ENCODE measurements around the gene TBXAS1. TPM values are rescaled to one million over a fixed set of nuclear protein-coding genes. Genes with fewer than 3 reads are reported as not detected.

Gene TBXAS1
- total RNA-seq: 1 to 10 TPM; 4.8 to 5.3 TPM

DNA sequence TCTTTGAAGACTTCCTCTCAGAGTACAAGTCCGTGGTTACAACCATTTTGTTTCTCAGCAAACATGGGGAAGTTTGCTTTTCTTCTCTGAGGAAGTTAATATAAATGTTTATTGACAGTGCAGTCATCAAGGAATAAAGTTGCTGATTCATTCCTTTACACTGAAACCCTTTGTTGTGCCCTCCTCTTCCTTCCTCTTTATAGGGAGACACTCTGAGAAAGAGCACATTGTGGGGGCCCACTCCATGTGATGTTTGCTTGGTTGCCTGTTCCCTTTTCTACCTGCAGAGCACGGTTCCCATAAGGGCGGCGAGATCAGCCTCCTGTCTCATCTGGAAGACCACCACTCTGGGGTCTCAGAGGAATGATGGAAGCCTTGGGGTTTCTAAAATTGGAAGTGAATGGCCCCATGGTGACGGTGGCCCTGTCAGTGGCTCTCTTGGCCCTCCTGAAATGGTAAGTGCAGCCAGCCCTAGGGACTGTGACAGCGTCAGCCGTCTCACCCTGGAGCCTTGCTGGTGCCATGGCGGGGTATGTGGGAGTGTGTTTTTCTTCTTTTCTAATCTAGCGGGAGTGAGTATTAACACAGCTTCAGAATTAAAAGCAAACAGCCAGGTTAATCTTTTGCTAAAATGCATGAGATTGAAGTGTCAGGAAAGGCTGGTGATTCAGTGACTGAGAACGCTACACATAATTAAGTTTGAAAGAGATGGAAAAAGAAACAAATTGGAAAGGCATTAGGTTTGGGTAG lies at the start of gene TBXAS1:
TSS of gene TBXAS1 (plus strand) at position 240 of the 750 bp plus-strand sequence. CDS start at position 367, 127 bp downstream.
- H3K27me3 Mint-ChIP-seq: peaks cover 4% of the 10 kb centered on the region
- peaks cover 28% of the 10 kb centered on the region for H3K4me1 Mint-ChIP-seq (ENCODE audit: low read depth)
- peaks cover 7% of the 10 kb centered on the region for H3K36me3 Mint-ChIP-seq
- H3K27ac Mint-ChIP-seq: peak within 1 kb of the TSS; percentile 88
- intact Hi-C loops (cut with micrococcal nuclease): loop anchor here (1.0 to 5.0 kb wide), 4 partner anchors 48 to 173 kb away; no protein-coding TSS in a partner anchor
- POLR2A ChIA-PET: interaction anchor here (1.7 kb wide), 1 partner anchor 87 kb away, joined by 6 read pairs; no protein-coding TSS in a partner anchor
- CTCF ChIA-PET: interaction anchor here (1.6 kb wide), 1 partner anchor 184 kb away, joined by 7 read pairs; no protein-coding TSS in a partner anchor
- peak; percentile 36 for DNase-seq
- H3K4me3 Mint-ChIP-seq: peak within 1 kb of the TSS; percentile 73
- peaks cover 11% of the 10 kb centered on the region for H3K9me3 Mint-ChIP-seq

DNA sequence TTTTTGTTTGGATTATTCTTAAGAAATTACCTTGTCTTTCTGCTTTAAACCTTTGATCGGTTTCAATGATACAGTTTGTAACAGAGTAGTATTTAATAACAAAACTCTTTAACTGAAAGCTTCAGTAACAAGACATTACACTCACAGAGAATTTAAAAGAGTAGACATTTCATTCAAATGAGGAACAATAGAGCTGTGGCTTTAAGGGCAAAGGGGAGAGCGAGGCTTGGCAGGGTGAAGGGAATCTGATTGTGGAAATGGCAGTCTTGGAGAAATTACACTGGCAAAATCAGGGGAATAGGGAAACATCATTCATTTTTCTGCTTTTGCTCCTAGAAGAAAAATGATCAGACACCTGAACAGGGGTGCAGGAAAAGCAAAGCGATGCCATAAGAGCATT lies 46.1 kb upstream of the TBXAS1 start:
- Mint-ChIP-seq H3K9me3 (no peaks in the 10 kb centered on the region), H3K36me3 (no peaks in the 10 kb centered on the region), H3K27me3 (peaks cover 18% of the 10 kb centered on the region), H3K4me1 (ENCODE audit: low read depth) (peaks cover 7% of the 10 kb centered on the region), H3K4me3 (no peak overlapping the region), H3K27ac (no peak overlapping the region)
- POLR2A ChIA-PET: no interaction called here
- CTCF ChIA-PET: interaction anchor here (1.1 to 1.9 kb wide), 2 partner anchors 12 to 137 kb away, joined by 4 to 6 read pairs; no protein-coding TSS in a partner anchor
- intact Hi-C loops (cut with micrococcal nuclease): no loop called here
- DNase-seq: no peak

DNA sequence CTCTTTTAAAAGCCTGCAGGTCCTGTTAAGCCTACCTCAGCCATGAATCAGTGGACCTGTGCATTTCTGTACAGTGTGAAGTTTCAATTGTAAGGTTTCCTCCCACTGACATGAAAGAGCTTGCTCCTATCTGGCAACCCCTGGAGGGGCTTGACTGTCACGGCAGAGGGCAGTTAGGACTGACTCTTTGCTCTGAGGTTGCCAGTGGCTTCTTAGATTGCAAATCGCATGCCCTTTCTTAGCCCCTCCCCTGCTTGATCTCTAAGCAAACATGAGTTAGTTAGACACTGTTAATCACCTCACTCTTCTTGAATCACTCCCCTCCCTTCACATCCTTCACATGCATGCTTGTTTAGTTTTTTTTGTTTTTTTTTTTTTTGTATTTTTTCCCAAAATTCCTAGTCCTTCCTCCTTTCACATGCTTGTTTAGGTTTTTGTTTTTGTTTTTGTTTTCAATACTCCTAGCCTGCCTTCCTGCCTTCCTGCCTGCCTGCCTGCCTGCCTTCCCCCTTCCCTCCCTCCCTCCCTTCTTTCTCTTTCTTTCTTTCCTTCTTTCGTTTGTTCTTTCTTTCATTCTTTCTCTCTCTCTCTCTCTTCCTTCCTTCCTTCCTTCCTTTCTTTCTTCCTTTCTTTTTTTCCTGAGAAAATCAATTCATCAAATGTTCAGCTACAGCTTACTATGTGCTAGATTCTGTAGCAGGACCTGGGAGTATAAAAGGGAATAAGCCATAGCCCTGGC lies 45.2 kb upstream of the TBXAS1 start:
- DNase-seq: no peak
- Mint-ChIP-seq H3K27me3 (peaks cover 18% of the 10 kb centered on the region), H3K36me3 (no peaks in the 10 kb centered on the region), H3K4me1 (ENCODE audit: low read depth) (peaks cover 4% of the 10 kb centered on the region), H3K9me3 (no peaks in the 10 kb centered on the region), H3K4me3 (no peak overlapping the region), H3K27ac (no peak overlapping the region)
- intact Hi-C loops (cut with micrococcal nuclease): no loop called here
- ChIA-PET POLR2A (no interaction called here), CTCF (interaction anchor here (1.1 to 1.9 kb wide), 2 partner anchors 13 to 138 kb away, joined by 4 to 6 read pairs; no protein-coding TSS in a partner anchor)

DNA sequence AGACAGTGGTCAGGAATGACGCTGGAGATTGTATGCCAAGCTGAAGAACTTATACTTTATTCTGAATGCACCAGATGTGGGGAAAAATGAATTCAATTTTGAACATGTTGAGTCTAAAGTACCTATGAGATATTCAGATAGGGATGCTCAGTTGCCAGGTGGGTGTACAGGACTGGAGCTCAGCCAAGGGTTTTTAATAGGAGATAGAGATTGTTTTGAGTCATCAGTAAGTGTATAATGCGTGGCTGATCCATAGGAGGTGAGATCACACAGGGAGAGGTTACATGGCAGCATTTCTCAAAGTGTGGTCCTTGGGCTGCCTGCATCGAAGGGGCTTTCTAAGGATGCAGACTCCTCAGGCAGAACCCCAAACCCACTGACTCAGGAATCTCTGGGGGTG lies 44.4 kb upstream of the TBXAS1 start:
- Mint-ChIP-seq H3K4me3 (no peak overlapping the region), H3K4me1 (ENCODE audit: low read depth) (no peaks in the 10 kb centered on the region), H3K27ac (no peak overlapping the region), H3K36me3 (no peaks in the 10 kb centered on the region), H3K27me3 (peaks cover 11% of the 10 kb centered on the region), H3K9me3 (no peaks in the 10 kb centered on the region)
- intact Hi-C loops (cut with micrococcal nuclease): no loop called here
- ChIA-PET CTCF (no interaction called here), POLR2A (no interaction called here)
- no peak for DNase-seq

DNA sequence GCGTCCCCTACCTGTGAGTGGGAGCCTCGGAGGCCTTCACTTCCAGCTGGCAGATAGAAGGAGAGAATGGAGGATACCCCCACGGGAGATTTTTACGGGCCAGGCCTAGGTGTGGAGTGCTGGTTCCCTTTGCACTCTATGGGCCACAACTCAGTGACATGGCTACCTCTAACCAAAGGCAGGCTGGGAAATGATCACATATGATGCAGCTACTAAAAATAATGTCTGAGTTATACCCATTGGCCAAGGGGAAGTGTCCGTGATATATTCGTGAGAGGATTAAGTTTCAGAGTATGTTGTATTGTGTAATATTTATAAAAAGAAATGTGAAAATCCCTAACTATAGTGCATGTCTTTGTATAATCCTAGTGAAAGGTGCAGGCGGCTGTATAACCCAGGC lies 37.7 kb upstream of the TBXAS1 start:
- H3K4me3 Mint-ChIP-seq: no peak overlapping the region

DNA sequence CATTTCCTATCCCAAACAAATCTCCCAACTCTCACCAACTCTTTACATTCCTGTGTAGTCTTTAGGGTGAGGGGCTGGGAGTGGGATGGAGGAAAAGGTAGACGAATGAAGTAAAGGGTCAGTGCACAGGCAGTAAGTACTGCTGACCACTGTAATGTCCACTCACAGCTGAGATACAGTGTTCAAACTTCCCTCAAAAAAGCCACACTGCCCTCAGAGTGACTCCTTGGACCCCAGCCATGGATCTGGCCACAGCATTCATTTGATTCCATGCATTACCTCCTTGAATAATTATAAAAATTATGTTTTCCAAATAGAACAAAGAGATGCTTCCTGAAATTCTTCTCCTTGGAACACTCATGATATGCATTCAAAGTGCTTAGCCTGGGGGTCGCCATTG lies 31.5 kb upstream of the TBXAS1 start:
- intact Hi-C loops (cut with micrococcal nuclease): loop anchor here (2.0 kb wide), 1 partner anchor 23 kb away; no protein-coding TSS in a partner anchor
- no peak overlapping the region for H3K4me3 Mint-ChIP-seq

More for the DNA sequence above, 37.7 kb upstream of the TBXAS1 start:
- H3K9me3 Mint-ChIP-seq: peaks cover 3% of the 10 kb centered on the region
- H3K27ac Mint-ChIP-seq: no peak overlapping the region
- intact Hi-C loops (cut with micrococcal nuclease): no loop called here
- H3K4me1 Mint-ChIP-seq (ENCODE audit: low read depth): no peaks in the 10 kb centered on the region
- H3K27me3 Mint-ChIP-seq: peaks cover 3% of the 10 kb centered on the region
- CTCF ChIA-PET: no interaction called here
- POLR2A ChIA-PET: no interaction called here
- no peak for DNase-seq
- H3K36me3 Mint-ChIP-seq: no peaks in the 10 kb centered on the region

DNA sequence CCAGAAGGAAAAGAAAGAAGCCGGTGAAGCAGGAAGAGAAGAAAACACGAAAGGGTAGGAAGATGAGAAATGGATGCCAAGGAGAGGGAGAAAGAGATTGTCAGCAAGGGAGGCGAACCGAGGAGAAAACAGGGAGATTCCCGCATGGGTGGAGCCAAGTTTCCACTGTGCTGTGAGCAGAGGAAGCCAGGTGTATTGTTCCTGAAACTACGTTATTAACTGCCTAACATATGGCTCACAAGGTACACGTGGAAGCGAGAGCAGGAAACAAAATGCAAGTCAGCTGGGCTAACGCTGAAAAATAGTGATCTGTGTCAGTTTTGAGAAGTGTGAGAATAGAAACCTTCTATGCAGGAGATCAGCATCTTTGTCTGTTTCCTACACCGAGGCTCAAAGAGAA lies 30.8 kb upstream of the TBXAS1 start:
- no peak overlapping the region for H3K27ac Mint-ChIP-seq
- H3K36me3 Mint-ChIP-seq: peaks cover 3% of the 10 kb centered on the region
- peaks cover 9% of the 10 kb centered on the region for H3K9me3 Mint-ChIP-seq
- H3K27me3 Mint-ChIP-seq: no peaks in the 10 kb centered on the region
- POLR2A ChIA-PET: no interaction called here
- H3K4me1 Mint-ChIP-seq (ENCODE audit: low read depth): peaks cover 13% of the 10 kb centered on the region
- peak; percentile 35 for DNase-seq
- intact Hi-C loops (cut with micrococcal nuclease): loop anchor here (2.0 kb wide), 1 partner anchor 23 kb away; no protein-coding TSS in a partner anchor
- CTCF ChIA-PET: no interaction called here
- H3K4me3 Mint-ChIP-seq: no peak overlapping the region

More for the DNA sequence above, 31.5 kb upstream of the TBXAS1 start:
- no peaks in the 10 kb centered on the region for H3K36me3 Mint-ChIP-seq
- no peaks in the 10 kb centered on the region for H3K27me3 Mint-ChIP-seq
- peaks cover 13% of the 10 kb centered on the region for H3K4me1 Mint-ChIP-seq (ENCODE audit: low read depth)
- no peak for DNase-seq
- H3K27ac Mint-ChIP-seq: no peak overlapping the region
- ChIA-PET CTCF (no interaction called here), POLR2A (no interaction called here)
- peaks cover 5% of the 10 kb centered on the region for H3K9me3 Mint-ChIP-seq

DNA sequence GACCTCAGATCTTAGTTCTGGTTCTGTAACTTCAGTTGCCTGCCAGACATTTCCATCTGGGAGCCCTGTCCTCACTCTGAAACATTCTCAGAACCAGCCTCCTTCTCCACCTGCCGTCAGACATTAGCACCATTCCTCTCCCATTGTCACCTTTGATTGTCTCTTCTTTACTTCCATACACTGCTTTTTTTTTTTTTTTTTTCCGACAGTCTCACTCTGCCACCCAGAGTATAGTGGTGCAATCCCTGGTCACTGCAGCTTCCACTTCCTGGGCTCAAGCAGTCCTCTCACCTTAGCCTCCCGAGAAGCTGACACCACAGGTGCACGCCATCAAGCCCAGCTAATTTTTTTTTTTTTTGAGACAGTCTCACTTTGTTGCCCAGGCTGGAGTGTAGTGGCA lies 30.2 kb upstream of the TBXAS1 start:
- H3K4me3 Mint-ChIP-seq: no peak overlapping the region
- peaks cover 13% of the 10 kb centered on the region for H3K4me1 Mint-ChIP-seq (ENCODE audit: low read depth)
- no peak for DNase-seq
- H3K9me3 Mint-ChIP-seq: peaks cover 10% of the 10 kb centered on the region
- H3K27me3 Mint-ChIP-seq: no peaks in the 10 kb centered on the region
- peaks cover 3% of the 10 kb centered on the region for H3K36me3 Mint-ChIP-seq
- ChIA-PET CTCF (interaction anchor here (0.7 to 1.1 kb wide), 2 partner anchors 39 to 152 kb away, joined by 3 to 4 read pairs; no protein-coding TSS in a partner anchor), POLR2A (no interaction called here)
- H3K27ac Mint-ChIP-seq: no peak overlapping the region
- intact Hi-C loops (cut with micrococcal nuclease): loop anchor here (2.0 kb wide), 1 partner anchor 24 kb away; no protein-coding TSS in a partner anchor

DNA sequence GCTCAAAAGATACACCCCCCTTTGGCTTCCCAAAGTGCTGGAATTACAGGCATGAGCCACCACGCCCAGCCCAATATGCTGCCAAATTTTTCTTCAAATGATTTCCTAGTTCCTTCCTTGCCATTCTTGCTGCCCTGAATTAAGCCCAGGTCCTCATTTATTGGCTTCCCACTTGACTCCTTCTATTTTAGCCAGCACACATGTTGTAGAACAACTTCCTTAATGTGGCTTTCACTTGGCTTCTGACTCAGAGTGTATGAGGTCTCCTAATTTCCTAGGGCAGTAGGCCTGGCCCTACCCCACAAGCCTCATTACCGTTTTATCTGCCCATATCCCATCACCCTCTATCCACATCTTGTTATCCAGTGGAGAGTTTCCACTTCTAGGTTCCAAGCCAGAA lies 29.5 kb upstream of the TBXAS1 start:
- Mint-ChIP-seq H3K27ac (no peak overlapping the region), H3K9me3 (peaks cover 15% of the 10 kb centered on the region), H3K27me3 (no peaks in the 10 kb centered on the region), H3K36me3 (peaks cover 3% of the 10 kb centered on the region), H3K4me1 (ENCODE audit: low read depth) (peaks cover 13% of the 10 kb centered on the region), H3K4me3 (no peak overlapping the region)
- no peak for DNase-seq
- CTCF ChIA-PET: interaction anchor here (0.7 to 1.1 kb wide), 2 partner anchors 38 to 153 kb away, joined by 3 to 4 read pairs; no protein-coding TSS in a partner anchor
- intact Hi-C loops (cut with micrococcal nuclease): loop anchor here (2.0 kb wide), 1 partner anchor 25 kb away; no protein-coding TSS in a partner anchor
- POLR2A ChIA-PET: interaction anchor here (0.7 kb wide), 1 partner anchor 655 kb away, joined by 3 read pairs; no protein-coding TSS in a partner anchor

DNA sequence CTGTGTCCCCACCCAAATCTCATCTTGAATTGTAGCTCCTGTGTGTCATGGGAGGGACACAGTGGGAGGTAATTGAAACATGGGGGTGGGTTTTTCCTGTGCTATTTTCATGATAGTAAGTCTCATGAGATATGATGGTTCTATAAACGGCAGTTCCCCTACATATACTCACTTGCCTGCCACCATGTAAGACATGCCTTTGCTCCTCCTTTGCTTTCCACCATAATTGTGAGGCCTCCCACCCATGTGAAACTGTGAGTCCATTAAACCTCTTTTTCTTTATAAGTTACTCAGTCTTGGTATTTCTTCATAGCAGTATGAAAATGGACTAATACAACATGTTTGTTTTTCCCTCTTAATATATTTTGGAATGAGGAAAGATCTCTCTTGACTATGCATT lies 24.5 kb upstream of the TBXAS1 start:
- Mint-ChIP-seq H3K27ac (no peak overlapping the region), H3K27me3 (peaks cover 6% of the 10 kb centered on the region), H3K9me3 (peaks cover 15% of the 10 kb centered on the region), H3K4me3 (no peak overlapping the region), H3K4me1 (ENCODE audit: low read depth) (peaks cover 2% of the 10 kb centered on the region), H3K36me3 (peaks cover 3% of the 10 kb centered on the region)
- ChIA-PET CTCF (interaction anchor here (0.6 kb wide), 1 partner anchor 199 kb away, joined by 5 read pairs; no protein-coding TSS in a partner anchor), POLR2A (no interaction called here)
- intact Hi-C loops (cut with micrococcal nuclease): no loop called here
- no peak for DNase-seq

DNA sequence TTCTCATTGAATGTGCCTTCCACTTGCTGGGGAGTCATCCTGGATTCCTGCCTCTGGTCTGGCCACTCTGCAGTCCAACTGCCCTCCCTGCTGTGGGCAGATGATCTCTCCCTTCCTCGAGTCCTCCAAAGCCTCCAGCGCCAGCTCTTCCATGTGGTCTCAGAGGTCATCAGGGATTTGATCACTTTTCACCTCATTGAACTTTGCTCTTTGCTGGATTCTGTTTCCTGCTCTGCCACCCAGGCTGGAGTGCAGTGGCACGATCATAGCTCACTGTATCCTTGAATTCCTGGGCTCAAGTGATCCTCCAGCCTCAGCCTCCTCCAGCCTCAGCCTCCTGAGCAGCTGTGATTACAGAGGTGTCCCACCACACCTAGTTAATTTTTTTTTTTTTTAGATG lies 22.1 kb upstream of the TBXAS1 start:
- intact Hi-C loops (cut with micrococcal nuclease): no loop called here
- POLR2A ChIA-PET: interaction anchor here (0.7 kb wide), 1 partner anchor 28 kb away, joined by 5 read pairs; no protein-coding TSS in a partner anchor
- no peak for DNase-seq
- H3K36me3 Mint-ChIP-seq: peaks cover 3% of the 10 kb centered on the region
- H3K9me3 Mint-ChIP-seq: peaks cover 15% of the 10 kb centered on the region
- no peak overlapping the region for H3K4me3 Mint-ChIP-seq
- peaks cover 6% of the 10 kb centered on the region for H3K27me3 Mint-ChIP-seq
- CTCF ChIA-PET: no interaction called here
- no peaks in the 10 kb centered on the region for H3K4me1 Mint-ChIP-seq (ENCODE audit: low read depth)
- no peak overlapping the region for H3K27ac Mint-ChIP-seq

DNA sequence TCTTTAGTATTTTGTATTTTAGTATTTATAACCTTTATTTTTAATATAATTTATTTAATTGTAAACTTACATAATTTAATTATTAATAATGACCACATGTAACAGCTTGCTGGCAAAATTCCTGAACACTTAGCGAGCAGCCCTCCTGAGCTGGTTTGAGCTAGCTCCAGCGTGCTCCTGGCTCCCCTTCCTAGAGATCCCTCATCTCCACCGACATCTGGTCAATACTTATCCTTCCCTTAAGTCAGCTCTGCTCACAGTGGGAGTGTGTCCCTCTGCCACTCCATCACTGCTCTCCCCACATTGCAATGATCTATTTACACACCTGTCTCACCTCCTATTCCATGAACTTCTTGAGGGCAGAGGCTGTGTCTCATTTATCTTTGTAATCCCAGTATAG lies 20.6 kb upstream of the TBXAS1 start:
- ChIA-PET POLR2A (no interaction called here), CTCF (no interaction called here)
- H3K9me3 Mint-ChIP-seq: peaks cover 8% of the 10 kb centered on the region

More for the DNA sequence above, 20.6 kb upstream of the TBXAS1 start:
- Mint-ChIP-seq H3K27ac (no peak overlapping the region), H3K36me3 (no peaks in the 10 kb centered on the region), H3K27me3 (peaks cover 6% of the 10 kb centered on the region), H3K4me1 (ENCODE audit: low read depth) (no peaks in the 10 kb centered on the region), H3K4me3 (no peak overlapping the region)
- no peak for DNase-seq
- intact Hi-C loops (cut with micrococcal nuclease): no loop called here

Measured in activated CD4-positive, alpha-beta memory T cell treated with anti-CD3 and anti-CD28 coated beads for 36 hours (primary cell).